HG02571 (cell line): ENCODE data around the gene MGMT.

Source experiments
- ATAC-seq: cut with Tn5 transposase; IDR thresholded peaks from one replicate; pipeline ENCODE4 v1.9.1; 2021; ENCODE audit warnings: mild to moderate bottlenecking, moderate library complexity; ENCODE audit not compliant: unreplicated experiment

MGMT gene

GRCh38 chr10:129646973-129647372 is 179.9 kb downstream of the MGMT start:
- no peak for ATAC-seq

DNA sequence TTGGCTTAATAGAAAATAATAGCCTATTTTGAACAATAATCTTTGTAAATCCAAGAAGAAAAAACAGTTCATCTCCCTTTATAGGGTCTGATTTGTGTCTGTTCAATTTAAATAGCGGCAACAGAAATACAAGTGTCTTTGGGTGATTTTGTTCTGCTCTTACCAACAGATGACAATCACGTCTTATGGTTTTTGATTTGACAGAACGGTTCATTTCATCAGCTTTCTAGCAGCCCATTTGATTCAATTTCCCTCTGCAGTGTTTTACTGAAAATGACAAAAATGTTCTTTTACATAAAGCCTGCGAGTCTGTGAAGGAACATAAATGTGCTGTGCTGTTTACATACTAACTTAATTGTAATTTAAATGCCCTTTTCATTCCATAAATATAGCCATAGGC is 180.5 kb downstream of the MGMT start:
- ATAC-seq = no peak

GRCh38 chr10:129648856-129649255 is 181.8 kb downstream of the MGMT start:
- no peak for ATAC-seq

- ATAC-seq = no peak
Measured at GRCh38 chr10:129652021-129652420, 185.0 kb downstream of the MGMT start.

GRCh38 chr10:129652521-129653201 is 185.6 kb downstream of the MGMT start:
- ATAC-seq = no peak

GRCh38 chr10:129653428-129653827 is 186.4 kb downstream of the MGMT start:
- ATAC-seq = no peak

DNA sequence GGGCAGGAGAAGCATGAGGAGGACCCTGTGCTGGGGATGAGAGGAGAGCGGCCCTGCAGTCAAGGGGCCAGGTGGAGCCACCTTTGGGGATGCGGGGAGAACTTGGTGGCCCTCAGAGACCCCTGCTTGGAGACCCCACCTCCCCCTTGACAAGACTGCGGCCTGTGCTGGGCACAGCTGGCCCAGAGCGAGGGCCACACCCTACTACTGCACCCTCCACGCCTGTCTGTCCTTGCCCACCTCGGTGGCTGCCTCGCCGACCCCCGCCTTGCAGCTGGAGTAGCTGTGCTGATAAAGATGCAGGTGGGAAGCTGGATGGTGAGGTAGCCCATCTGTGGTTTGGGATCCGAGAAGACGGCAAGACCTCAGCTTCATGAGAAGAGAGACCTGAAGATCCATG is 186.8 kb downstream of the MGMT start:
- ATAC-seq = no peak

GRCh38 chr10:129654461-129654860 is 187.4 kb downstream of the MGMT start:
- no peak for ATAC-seq

- no peak for ATAC-seq
Measured at GRCh38 chr10:129655007-129655678, 188.1 kb downstream of the MGMT start.

DNA sequence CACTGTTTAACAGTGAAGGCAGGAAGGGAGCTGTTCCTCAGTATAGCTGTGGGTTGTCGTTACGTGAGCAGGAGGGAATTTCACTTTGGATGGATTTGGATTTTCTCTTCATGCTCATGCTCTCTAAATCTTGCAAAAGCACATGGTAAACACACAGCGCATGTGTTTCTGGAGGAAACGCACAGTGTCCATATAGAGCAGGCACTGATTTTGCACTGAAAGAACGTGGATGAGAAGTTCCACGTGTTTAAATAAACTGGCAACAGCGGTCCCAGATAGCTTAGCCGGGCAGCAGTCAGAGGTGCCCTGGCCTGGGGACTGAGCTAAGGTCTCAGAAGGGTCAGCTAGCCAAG is 188.6 kb downstream of the MGMT start:
- no peak for ATAC-seq

- no peak for ATAC-seq
Measured at GRCh38 chr10:129656642-129657041, 189.6 kb downstream of the MGMT start.

DNA sequence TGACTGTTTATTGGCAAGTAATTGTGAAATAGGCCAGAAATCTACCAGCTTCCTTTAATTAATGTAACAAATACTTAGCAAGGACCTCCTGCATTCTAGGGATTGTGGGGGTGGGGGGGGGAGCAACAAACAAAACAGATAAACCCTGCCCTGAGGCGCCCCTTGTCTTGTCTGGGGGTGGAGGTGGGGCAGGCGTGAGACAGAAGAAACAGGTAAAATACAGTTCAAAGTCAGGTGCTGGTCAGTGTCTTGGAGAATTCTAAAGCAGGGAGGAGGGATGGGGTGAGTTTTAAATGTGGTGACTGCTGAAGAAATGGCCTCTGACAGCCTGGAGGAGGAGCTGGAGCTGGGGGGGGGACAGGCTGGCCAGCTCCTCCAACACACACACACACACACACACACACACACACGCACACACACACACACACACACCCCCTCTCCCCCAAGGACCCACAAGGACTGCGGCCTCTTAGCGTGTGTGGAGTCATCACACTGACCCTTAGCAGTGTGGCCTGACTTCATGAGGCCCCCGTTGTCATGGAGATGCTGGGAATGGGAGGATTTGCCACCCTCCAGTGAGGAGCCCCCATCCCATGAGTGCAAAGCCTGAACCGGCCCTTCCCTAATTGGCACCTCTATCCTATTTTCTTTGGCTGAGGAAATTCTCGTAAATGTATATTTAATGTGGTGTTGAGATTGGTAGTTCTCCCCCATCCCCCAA is 190.4 kb downstream of the MGMT start:
- ATAC-seq = no peak

DNA sequence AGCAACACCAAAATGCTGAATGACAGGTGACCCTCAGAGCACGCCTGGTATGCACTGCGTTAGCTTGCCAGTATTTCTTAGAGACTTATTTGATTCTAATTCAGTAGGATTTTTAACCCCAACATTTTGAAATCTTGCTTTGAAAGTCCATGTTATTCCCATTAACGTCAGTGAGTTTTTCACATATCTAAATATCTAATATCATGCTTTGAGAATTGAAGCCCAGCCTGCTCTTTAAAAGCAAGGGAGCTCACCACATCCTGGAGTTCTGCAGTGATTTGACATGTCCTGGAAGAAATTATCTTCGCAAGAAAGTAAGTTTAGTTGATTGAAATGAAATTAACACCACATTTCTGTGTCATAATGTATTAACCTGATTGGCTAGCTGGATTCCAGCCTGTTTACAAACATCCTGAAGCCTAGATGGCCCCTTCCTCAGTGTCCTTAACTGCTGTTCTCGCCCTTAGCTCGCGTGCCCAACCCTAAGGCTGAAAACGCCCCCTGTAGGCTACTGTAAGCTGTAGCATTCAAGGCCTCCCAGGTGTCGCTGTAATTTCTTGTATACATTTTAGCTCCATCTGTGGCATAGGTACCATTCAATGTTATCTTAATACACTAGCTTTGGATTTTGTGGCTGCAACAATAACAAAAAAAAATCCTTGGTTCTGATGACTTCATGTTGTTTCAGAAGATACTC is 191.5 kb downstream of the MGMT start:
- ATAC-seq = no peak

DNA sequence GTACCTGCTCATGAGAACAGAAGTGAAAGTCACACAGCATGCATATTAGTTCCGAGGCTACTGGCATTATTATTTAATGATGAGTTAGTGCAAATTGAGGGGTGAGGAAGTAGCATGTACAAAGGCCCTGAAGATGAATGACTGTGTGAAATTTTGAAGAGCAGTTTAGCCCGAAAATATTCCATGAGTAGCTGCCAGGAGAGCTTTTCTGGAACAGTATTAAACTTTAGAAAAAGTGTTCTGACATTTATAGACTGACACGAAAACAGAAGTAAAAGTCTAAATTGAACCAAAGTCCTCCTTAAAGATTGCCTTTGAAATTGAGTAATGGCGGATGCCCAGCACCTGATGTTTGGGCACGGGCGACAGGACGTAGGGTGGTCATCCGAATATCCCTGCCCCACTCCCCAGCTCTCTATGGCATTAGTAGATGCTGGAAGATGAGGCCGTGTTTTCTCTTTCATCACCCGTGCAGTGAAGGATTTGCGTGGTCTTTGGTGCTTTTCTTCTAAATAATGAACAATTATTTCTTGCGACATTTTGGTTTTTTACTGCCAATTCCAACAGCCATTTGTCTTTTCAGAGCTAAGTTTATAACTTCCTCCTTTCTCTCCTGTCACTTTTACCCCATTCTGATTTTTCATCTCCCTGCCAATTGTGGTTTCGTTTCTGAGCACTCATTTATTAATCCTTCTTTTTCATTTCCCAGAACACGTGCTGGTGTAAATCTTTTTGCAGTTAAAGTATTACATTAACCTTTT is 192.6 kb downstream of the MGMT start:
- no peak for ATAC-seq

DNA sequence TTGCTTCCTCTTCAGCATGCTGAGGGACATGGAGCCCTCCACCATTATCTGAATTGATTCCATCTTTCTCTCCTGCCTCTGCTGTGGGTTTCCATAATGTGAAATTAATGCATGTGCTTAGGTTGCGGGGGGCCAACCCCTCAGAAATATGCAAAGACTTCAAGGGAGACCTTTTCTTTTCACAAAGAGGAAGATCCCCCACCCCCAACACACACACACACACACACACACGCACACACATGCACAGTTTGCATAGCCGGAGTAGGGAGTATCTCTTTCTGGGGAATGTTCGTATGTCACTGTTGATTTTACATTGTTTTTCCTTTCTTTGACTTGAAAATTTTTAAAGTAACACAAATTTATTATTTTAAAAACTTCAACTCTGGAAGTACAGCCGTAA is 193.5 kb downstream of the MGMT start:
- ATAC-seq = no peak

- ATAC-seq = no peak
Measured at GRCh38 chr10:129662426-129662825, 195.4 kb downstream of the MGMT start.

GRCh38 chr10:129670124-129670523 is 203.1 kb downstream of the MGMT start:
- ATAC-seq = no peak

GRCh38 chr10:129673292-129673691 is 206.3 kb downstream of the MGMT start:
- no peak for ATAC-seq

DNA sequence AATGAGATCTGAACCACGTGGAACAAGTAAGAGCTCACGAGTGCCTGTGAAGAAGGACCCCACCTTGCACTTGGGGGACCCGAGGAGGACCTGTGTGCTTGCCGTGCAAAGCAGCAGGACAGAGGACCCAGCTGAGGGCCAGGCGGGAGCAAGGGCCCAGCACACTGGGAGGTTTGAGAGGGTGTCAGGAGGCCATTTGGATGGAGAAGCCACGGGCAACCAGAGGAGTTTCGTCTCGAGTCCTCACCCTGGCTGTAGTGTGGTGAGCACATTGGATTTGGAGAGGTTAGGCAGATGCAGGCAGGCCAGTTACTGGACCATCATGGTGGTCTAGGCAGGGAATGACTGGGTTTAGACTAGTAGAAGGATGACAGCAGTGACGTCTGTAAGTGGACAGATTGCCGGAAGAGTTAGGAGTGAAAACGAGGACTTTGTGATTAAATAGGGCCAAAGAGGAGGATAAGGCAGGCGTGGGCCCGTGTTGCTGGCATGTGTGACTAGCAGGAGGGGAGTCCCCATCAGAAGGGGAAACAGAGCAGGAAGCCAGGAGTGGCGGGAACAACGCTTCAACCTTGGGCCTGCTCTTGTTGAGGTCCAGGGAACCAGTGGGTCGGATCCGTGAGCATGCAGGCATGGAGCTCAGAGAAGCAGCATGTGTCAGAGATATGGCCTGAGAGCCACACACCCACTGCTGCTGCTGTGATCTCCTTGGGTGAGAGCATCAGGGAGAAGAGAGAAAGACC is 208.2 kb downstream of the MGMT start:
- ATAC-seq = no peak

DNA sequence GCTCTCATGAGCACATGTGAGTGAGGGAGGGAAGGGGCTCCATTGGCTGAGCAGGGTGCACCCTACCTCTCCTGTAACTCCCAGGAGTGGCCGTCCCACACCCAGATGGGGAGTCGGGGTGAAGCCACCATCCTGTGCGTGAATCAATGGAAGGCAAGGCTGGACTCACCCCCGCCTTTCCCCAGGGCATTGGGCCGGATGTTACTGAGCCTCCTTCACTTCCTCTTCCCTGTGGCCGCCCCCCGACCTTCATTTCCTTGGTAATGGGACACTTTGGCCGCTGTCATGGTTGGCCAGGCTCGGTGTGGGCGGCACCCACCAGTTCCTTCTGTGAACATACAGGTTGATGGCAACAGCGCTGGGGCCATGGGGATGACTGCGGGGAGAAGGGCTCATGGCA is 209.0 kb downstream of the MGMT start:
- no peak for ATAC-seq
